Measurements from ENCODE around the gene FAM171A1.

FAM171A1 gene

GRCh38 chr10:15242261-15242840 is 128.7 kb downstream of the FAM171A1 start:
- no peak for DNase-seq (ENCODE audit: low spot score)

- DNase-seq (ENCODE audit: low spot score) = no peak
Measured at GRCh38 chr10:15241306-15241705, 129.8 kb downstream of the FAM171A1 start.

GRCh38 chr10:15238555-15239335 is 132.3 kb downstream of the FAM171A1 start:
- DNase-seq (ENCODE audit: low spot score) = no peak

- no peak for DNase-seq (ENCODE audit: low spot score)
Measured at GRCh38 chr10:15237351-15237750, 133.7 kb downstream of the FAM171A1 start.

- no peak for DNase-seq (ENCODE audit: low spot score)
Measured at GRCh38 chr10:15236340-15236739, 134.7 kb downstream of the FAM171A1 start.

GRCh38 chr10:15232279-15232678 is 138.8 kb downstream of the FAM171A1 start:
- DNase-seq (ENCODE audit: low spot score) = no peak

GRCh38 chr10:15231426-15231825 is 139.7 kb downstream of the FAM171A1 start:
- no peak for DNase-seq (ENCODE audit: low spot score)

- DNase-seq (ENCODE audit: low spot score) = no peak
Measured at GRCh38 chr10:15230257-15230656, 140.8 kb downstream of the FAM171A1 start.

- no peak for DNase-seq (ENCODE audit: low spot score)
Measured at GRCh38 chr10:15229268-15229667, 141.8 kb downstream of the FAM171A1 start.

- no peak for DNase-seq (ENCODE audit: low spot score)
Measured at GRCh38 chr10:15228426-15228825, 142.7 kb downstream of the FAM171A1 start.

GRCh38 chr10:15227611-15228372 is 143.3 kb downstream of the FAM171A1 start:
- DNase-seq (ENCODE audit: low spot score) = no peak

GRCh38 chr10:15225511-15225910 is 145.6 kb downstream of the FAM171A1 start:
- DNase-seq (ENCODE audit: low spot score) = no peak

- no peak for DNase-seq (ENCODE audit: low spot score)
Measured at GRCh38 chr10:15224948-15225347, 146.1 kb downstream of the FAM171A1 start.

- no peak for DNase-seq (ENCODE audit: low spot score)
Measured at GRCh38 chr10:15223174-15223573, 147.9 kb downstream of the FAM171A1 start.

- DNase-seq (ENCODE audit: low spot score) = no peak
Measured at GRCh38 chr10:15222511-15222910, 148.6 kb downstream of the FAM171A1 start.

- no peak for DNase-seq (ENCODE audit: low spot score)
Measured at GRCh38 chr10:15220445-15220844, 150.6 kb downstream of the FAM171A1 start.

GRCh38 chr10:15216700-15217099 is 154.4 kb downstream of the FAM171A1 start:
- no peak for DNase-seq (ENCODE audit: low spot score)

GRCh38 chr10:15214237-15214636 is 156.9 kb downstream of the FAM171A1 start:
- no peak for DNase-seq (ENCODE audit: low spot score)

- DNase-seq (ENCODE audit: low spot score) = no peak
Measured at GRCh38 chr10:15213461-15213861, 157.6 kb downstream of the FAM171A1 start.

- no peak for DNase-seq (ENCODE audit: low spot score)
Measured at GRCh38 chr10:15211464-15211979, 159.6 kb downstream of the FAM171A1 start.

- no peak for DNase-seq (ENCODE audit: low spot score)
Measured at GRCh38 chr10:15210521-15210920, 160.6 kb downstream of the FAM171A1 start.

- peak; percentile 69 for DNase-seq (ENCODE audit: low spot score)
Measured at GRCh38 chr10:15209827-15210509, 161.1 kb downstream of the FAM171A1 start.

Data from hematopoietic multipotent progenitor cell treated with erythropoietin and hydrocortisone succinate and interleukin-3 and kit ligand, for 15 days (in vitro differentiated cells).